PC-3 (cell line): ENCODE measurements around the gene DOK7. TPM values are rescaled to one million over a fixed set of nuclear protein-coding genes. Genes with fewer than 3 reads are reported as not detected.

ENCODE experiments used
- ATAC-seq: fragments of 200-7000 bp; cut with Tn5 transposase; 2 replicates; pipeline ENCODE4 v1.9.1; 2020; ENCODE audit warnings: mild to moderate bottlenecking, moderate library complexity
- BruUV-seq: library from RNA; stranded (reverse); fragments of 400-500 nt; replicated peaks from 2 replicates; lab custom pipeline; 2021; lab: Mats Ljungman, UMichigan
- CTCF ChIA-PET: fragments of 300-600 bp; sonication (Branson Sonifier 250); formaldehyde crosslinking; loops from one replicate; lab custom pipeline; 2022; ENCODE audit warnings: antibody characterized with exemption; lab: Charles Lee
- POLR2A ChIA-PET: fragments of 300-600 bp; sonication (Branson Sonifier 250); formaldehyde crosslinking; loops from one replicate; lab custom pipeline; 2022; ENCODE audit warnings: antibody characterized with exemption; ENCODE audit not compliant: unreplicated experiment; lab: Charles Lee
- DNase-seq: peaks from one replicate; pipeline ENCODE4 v3.0.0-alpha.2; 2015
- H2AFZ ChIP-seq: fragments of 300-600 bp; sonication (generic); 2 replicates; pipeline ENCODE4 v1.6.0; 2016; ENCODE audit warnings: antibody characterized with exemption, low read length
- H3F3A ChIP-seq: fragments of 300-600 bp; sonication (generic); one replicate; pipeline ENCODE4 v1.6.0; 2017; ENCODE audit warnings: antibody characterized with exemption, low read length, control low read depth, mild to moderate bottlenecking; ENCODE audit not compliant: unreplicated experiment
- H3K27ac ChIP-seq: fragments of 300-600 bp; sonication (generic); 2 replicates; pipeline ENCODE4 v1.5.1; 2016; ENCODE audit warnings: mild to moderate bottlenecking, low read length
- H3K27me3 ChIP-seq: fragments of 300-600 bp; sonication (generic); 2 replicates; pipeline ENCODE4 v1.6.1; 2016; ENCODE audit warnings: low read length, mixed read lengths
- H3K36me3 ChIP-seq: fragments of 300-600 bp; sonication (generic); 2 replicates; pipeline ENCODE4 v1.6.1; 2016; ENCODE audit warnings: low read depth, mixed run types, low read length, mixed read lengths
- H3K4me1 ChIP-seq: fragments of 300-600 bp; sonication (generic); 2 replicates; pipeline ENCODE4 v1.5.1; 2016; ENCODE audit warnings: low read length; ENCODE audit not compliant: insufficient read depth
- H3K4me2 ChIP-seq: fragments of 300-600 bp; sonication (generic); 2 replicates; pipeline ENCODE4 v1.6.0; 2016; ENCODE audit warnings: low read length
- H3K4me3 ChIP-seq: fragments of 300-600 bp; sonication (generic); 2 replicates; pipeline ENCODE4 v1.5.1; 2016; ENCODE audit warnings: mild to moderate bottlenecking, low read length, mixed read lengths
- H3K79me2 ChIP-seq: fragments of 300-600 bp; sonication (generic); 2 replicates; pipeline ENCODE4 v1.6.1; 2017; ENCODE audit warnings: low read length, mixed read lengths
- H3K9ac ChIP-seq: fragments of 300-600 bp; sonication (generic); 2 replicates; pipeline ENCODE4 v1.6.0; 2016; ENCODE audit warnings: mild to moderate bottlenecking, low read length
- H3K9me2 ChIP-seq: fragments of 300-600 bp; sonication (generic); replicated peaks from 2 replicates; pipeline ENCODE4 v1.6.1; 2016; ENCODE audit warnings: mixed run types, low read length, mixed read lengths
- H3K9me3 ChIP-seq: fragments of 300-600 bp; sonication (generic); 2 replicates; pipeline ENCODE4 v1.6.1; 2016; ENCODE audit warnings: low read length, mixed read lengths
- H4K20me1 ChIP-seq: fragments of 300-600 bp; sonication (generic); 2 replicates; pipeline ENCODE4 v1.6.1; 2016; ENCODE audit warnings: low read length, mixed read lengths
- CTCF ChIP-seq: fragments of 300-600 bp; sonication (generic); conservative IDR thresholded peaks from 2 replicates; pipeline ENCODE4 v1.5.1; 2017; ENCODE audit warnings: antibody characterized with exemption, low read depth, mild to moderate bottlenecking, low read length
- EZH2 ChIP-seq: fragments of 300-600 bp; sonication (generic); IDR thresholded peaks from one replicate; pipeline ENCODE4 v1.6.1; 2017; ENCODE audit warnings: antibody characterized with exemption, mild to moderate bottlenecking, low read length; ENCODE audit not compliant: unreplicated experiment
- EZH2phosphoT487 ChIP-seq: fragments of 300-600 bp; sonication (generic); IDR thresholded peaks from 2 replicates; pipeline ENCODE4 v1.6.1; 2018; ENCODE audit warnings: mild to moderate bottlenecking, antibody characterized with exemption, low read length, borderline replicate concordance
- intact Hi-C: fragments of 100-400 bp; cut with micrococcal nuclease; formaldehyde crosslinking; loops from 2 replicates; pipeline ENCODE4 v1.9.0; 2023
- total RNA-seq: library from RNA; depleted of rRNA; stranded (reverse); fragments of >200 nt; gene quantifications from 2 replicates; pipeline ENCODE4 v1.2.3, GENCODE V29; 2014

Gene DOK7
- total RNA-seq, 1 experiment from 2014 or later: 2.5 TPM

- H3K9me2 ChIP-seq: no peaks in the 10 kb centered on the region
- CTCF ChIA-PET: no interaction called here
- H3F3A ChIP-seq: no peaks in the 10 kb centered on the region
- DNase-seq: no peak
- H3K9ac ChIP-seq: no peak overlapping the region
- no peak for ATAC-seq
- H3K79me2 ChIP-seq: no peaks in the 10 kb centered on the region
- H3K4me1 ChIP-seq: no peaks in the 10 kb centered on the region
- no peak overlapping the region for H3K4me2 ChIP-seq
- intact Hi-C loops: no loop called here
- H3K27me3 ChIP-seq: no peaks in the 10 kb centered on the region
- POLR2A ChIA-PET: no interaction called here
- H2AFZ ChIP-seq: no peak overlapping the region
- no peak overlapping the region for H3K27ac ChIP-seq
- TF ChIP-seq EZH2phosphoT487 (no peak), EZH2 (no peak), CTCF (no peak)
- no TSS peak for BruUV-seq
- no peaks in the 10 kb centered on the region for H3K36me3 ChIP-seq
- H3K9me3 ChIP-seq: no peaks in the 10 kb centered on the region
- no peaks in the 10 kb centered on the region for H4K20me1 ChIP-seq
- H3K4me3 ChIP-seq: no peak overlapping the region
Observed at GRCh38 chr4:3427134-3427476, 36.0 kb upstream of the DOK7 start.

GRCh38 chr4:3427706-3428446 is 35.2 kb upstream of the DOK7 start:
- Histone ChIP-seq H3K4me1 (no peaks in the 10 kb centered on the region), H3K79me2 (no peaks in the 10 kb centered on the region), H3K27me3 (no peaks in the 10 kb centered on the region), H3K9ac (no peak overlapping the region), H3K27ac (no peak overlapping the region), H3K36me3 (no peaks in the 10 kb centered on the region), H2AFZ (no peak overlapping the region), H3F3A (no peaks in the 10 kb centered on the region), H4K20me1 (no peaks in the 10 kb centered on the region), H3K4me2 (no peak overlapping the region), H3K9me3 (no peaks in the 10 kb centered on the region), H3K4me3 (no peak overlapping the region), H3K9me2 (no peaks in the 10 kb centered on the region)
- no peak for DNase-seq
- TF ChIP-seq CTCF (no peak), EZH2 (no peak), EZH2phosphoT487 (no peak)
- no TSS peak for BruUV-seq
- intact Hi-C loops: no loop called here
- POLR2A ChIA-PET: no interaction called here
- CTCF ChIA-PET: no interaction called here
- ATAC-seq: no peak

GRCh38 chr4:3429651-3430050 is 33.5 kb upstream of the DOK7 start:
- H3K4me1 ChIP-seq: no peaks in the 10 kb centered on the region
- intact Hi-C loops: no loop called here
- H3K36me3 ChIP-seq: no peaks in the 10 kb centered on the region
- H2AFZ ChIP-seq: no peak overlapping the region
- CTCF ChIA-PET: no interaction called here
- H3K27me3 ChIP-seq: no peaks in the 10 kb centered on the region
- no peak for DNase-seq
- POLR2A ChIA-PET: no interaction called here
- no peaks in the 10 kb centered on the region for H3K9me3 ChIP-seq
- H4K20me1 ChIP-seq: no peaks in the 10 kb centered on the region
- TF ChIP-seq CTCF: no peak
- no peak for TF ChIP-seq EZH2phosphoT487
- no peak for TF ChIP-seq EZH2
- H3K79me2 ChIP-seq: no peaks in the 10 kb centered on the region
- H3F3A ChIP-seq: no peaks in the 10 kb centered on the region
- no peak overlapping the region for H3K4me2 ChIP-seq
- no peak overlapping the region for H3K9ac ChIP-seq
- H3K4me3 ChIP-seq: no peak overlapping the region
- no peaks in the 10 kb centered on the region for H3K9me2 ChIP-seq
- no peak for ATAC-seq
- BruUV-seq: no TSS peak
- H3K27ac ChIP-seq: no peak overlapping the region
